Vagina (tissue), 2 donors: ENCODE results near the gene SMC1B.

Experiments
- CTCF ChIP-seq, 3 experiments: fragments of 450-650 bp in 2 of 3; fragments of 200-600 bp in 1 of 3; sonication (generic) in 1 of 3; IDR thresholded peaks; one replicate each; pipeline ENCODE4 v1.5.1; 2017 to 2019; ENCODE audit warnings: antibody characterized with exemption in 3 of 3, mild to moderate bottlenecking in 2 of 3, moderate library complexity in 2 of 3
- POLR2A ChIP-seq, 2 donors: fragments of 450-650 bp; IDR thresholded peaks; one replicate each; pipeline ENCODE4 v1.6.1; 2017; ENCODE audit warnings: antibody characterized with exemption in 2 of 2, mild to moderate bottlenecking in 2 of 2, moderate library complexity in 2 of 2
- POLR2AphosphoS5 ChIP-seq, 2 donors: sonication (generic); formaldehyde crosslinking; IDR thresholded peaks; one replicate each; pipeline ENCODE4 v1.9.0; 2017; ENCODE audit warnings: antibody characterized with exemption in 2 of 2, mild to moderate bottlenecking in 2 of 2, low read depth in 1 of 2; ENCODE audit not compliant: insufficient read depth in 1 of 2

- TF ChIP-seq CTCF (IDR thresholded peaks at IDR 0.05): no peak
- TF ChIP-seq POLR2A (IDR thresholded peaks at IDR 0.05): no peak
- no peak for TF ChIP-seq POLR2AphosphoS5 (IDR thresholded peaks at IDR 0.05; ENCODE audit: insufficient read depth in 1 of 2, low read depth in 1 of 2)
Observed at GRCh38 chr22:45319324-45319685, 94.1 kb downstream of the SMC1B start.
